Effector memory CD4-positive, alpha-beta T cell (primary cell): Measurements from ENCODE around the gene SLC22A4.
A peak's percentile ranks its signal among the peaks of the same experiment; 100 is the strongest.

Experiments
- DNase-seq, 3 donors: peaks; one replicate each; pipeline ENCODE4 v3.0.0-alpha.2; 2020
- H3K27ac ChIP-seq: 2 replicates; pipeline ENCODE4 v1.7.0; 2013; ENCODE audit warnings: mild to moderate bottlenecking, low read length, moderate library complexity; ENCODE audit not compliant: insufficient read depth, poor library complexity, severe bottlenecking
- H3K27me3 ChIP-seq: replicated peaks from 2 replicates; pipeline ENCODE4 v1.7.0; 2013; ENCODE audit warnings: mild to moderate bottlenecking, low read length; ENCODE audit not compliant: insufficient read depth, control insufficient read depth, poor library complexity, severe bottlenecking
- H3K36me3 ChIP-seq: 2 replicates; pipeline ENCODE4 v1.7.0; 2013; ENCODE audit warnings: mild to moderate bottlenecking, low read length, moderate library complexity; ENCODE audit not compliant: control insufficient read depth, insufficient read depth
- H3K4me1 ChIP-seq: 2 replicates; pipeline ENCODE4 v1.7.0; 2013; ENCODE audit warnings: low read length, mild to moderate bottlenecking; ENCODE audit not compliant: control insufficient read depth, insufficient read depth, poor library complexity, severe bottlenecking
- H3K4me3 ChIP-seq: 2 replicates; pipeline ENCODE4 v1.7.0; 2013; ENCODE audit warnings: low read length, low read depth, mild to moderate bottlenecking; ENCODE audit not compliant: insufficient read depth, poor library complexity, severe bottlenecking
- H3K9me3 ChIP-seq: 2 replicates; pipeline ENCODE4 v1.7.0; 2013; ENCODE audit warnings: mild to moderate bottlenecking, low read length, moderate library complexity; ENCODE audit not compliant: control insufficient read depth
- total RNA-seq, 3 donors: gene quantifications; one replicate each; lab custom pipeline; 2026; lab: John Stamatoyannopoulos, UW

Gene SLC22A4
- total RNA-seq, result 0.35 to 1.7 (median 0.58) reads per million in 3 donors

DNA sequence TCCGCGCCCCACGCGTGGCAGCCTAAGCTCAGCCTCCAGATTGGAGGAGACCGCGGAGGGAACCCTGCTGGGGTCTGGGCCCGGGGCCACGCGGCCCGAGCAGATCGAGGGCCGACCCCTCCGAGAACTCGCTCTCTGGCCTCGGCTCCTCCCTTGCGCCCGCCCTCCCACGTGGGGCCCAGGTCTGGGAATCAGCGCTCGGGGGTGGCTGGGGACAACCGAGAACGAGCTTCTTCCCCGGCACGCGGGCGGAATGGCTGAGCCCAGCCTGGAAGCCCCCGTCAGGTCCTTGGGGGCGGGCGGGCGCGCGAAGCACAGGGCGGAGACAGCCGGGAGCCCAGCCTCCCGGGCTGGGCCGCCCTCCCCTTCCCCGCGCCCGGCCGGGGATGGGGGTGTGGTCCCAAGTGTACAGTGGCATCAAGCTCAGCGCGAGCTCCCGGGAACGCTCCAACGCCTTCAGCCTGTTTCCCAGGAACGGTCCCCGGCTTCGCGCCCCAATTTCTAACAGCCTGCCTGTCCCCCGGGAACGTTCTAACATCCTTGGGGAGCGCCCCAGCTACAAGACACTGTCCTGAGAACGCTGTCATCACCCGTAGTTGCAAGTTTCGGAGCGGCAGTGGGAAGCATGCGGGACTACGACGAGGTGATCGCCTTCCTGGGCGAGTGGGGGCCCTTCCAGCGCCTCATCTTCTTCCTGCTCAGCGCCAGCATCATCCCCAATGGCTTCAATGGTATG is at the start of gene SLC22A4:
TSS of gene SLC22A4 (plus strand) at position 403 of the 736 bp plus-strand sequence. CDS start at position 626, 223 bp downstream.
- peak; percentile 51 to 62 (median 57) for DNase-seq
- Histone ChIP-seq H3K9me3 (no peaks in the 10 kb centered on the region), H3K27me3 (peaks cover 4% of the 10 kb centered on the region)

DNA sequence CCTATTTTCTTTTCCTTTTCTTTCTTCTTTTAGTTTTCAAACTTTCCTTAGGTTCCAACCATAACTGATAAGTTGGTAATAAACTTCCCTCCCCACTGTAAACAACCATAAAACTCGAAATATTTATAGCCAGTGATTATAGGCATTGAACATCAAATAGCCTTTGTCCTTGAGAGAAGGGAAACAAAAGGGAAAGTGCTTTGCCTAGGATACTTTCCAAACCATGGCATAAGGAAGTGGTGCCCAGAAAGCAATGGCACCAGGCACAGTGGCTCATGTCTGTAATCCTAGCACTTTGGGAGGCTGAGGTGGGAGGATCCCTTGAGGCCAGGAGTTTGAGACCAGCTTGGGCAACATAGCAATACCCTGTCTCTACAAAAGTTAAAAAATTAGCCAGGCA is 48.6 kb upstream of the SLC22A4 start:
- Histone ChIP-seq H3K9me3 (no peaks in the 10 kb centered on the region), H3K27ac (no peak overlapping the region), H3K4me1 (no peaks in the 10 kb centered on the region), H3K4me3 (no peak overlapping the region), H3K36me3 (no peaks in the 10 kb centered on the region), H3K27me3 (no peaks in the 10 kb centered on the region)
- DNase-seq, result no peak

More for the DNA sequence above, at the start of gene SLC22A4:
- peak within 1 kb of the TSS; percentile 49 for H3K27ac ChIP-seq
- peaks cover 19% of the 10 kb centered on the region for H3K4me1 ChIP-seq
- H3K4me3 ChIP-seq, result peak within 1 kb of the TSS; percentile 70
- no peaks in the 10 kb centered on the region for H3K36me3 ChIP-seq

GRCh38 chr5:132246806-132247205 is 47.4 kb upstream of the SLC22A4 start:
- Histone ChIP-seq H3K4me3 (no peak overlapping the region), H3K36me3 (no peaks in the 10 kb centered on the region), H3K9me3 (no peaks in the 10 kb centered on the region), H3K27ac (no peak overlapping the region), H3K4me1 (no peaks in the 10 kb centered on the region), H3K27me3 (no peaks in the 10 kb centered on the region)
- DNase-seq, result no peak

- no peak overlapping the region for H3K27ac ChIP-seq
- H3K4me1 ChIP-seq, result no peaks in the 10 kb centered on the region
- H3K27me3 ChIP-seq, result no peaks in the 10 kb centered on the region
- no peak for DNase-seq
- H3K4me3 ChIP-seq, result no peak overlapping the region
- H3K36me3 ChIP-seq, result no peaks in the 10 kb centered on the region
- H3K9me3 ChIP-seq, result no peaks in the 10 kb centered on the region
Observed at GRCh38 chr5:132250547-132250946, 43.6 kb upstream of the SLC22A4 start.

DNA sequence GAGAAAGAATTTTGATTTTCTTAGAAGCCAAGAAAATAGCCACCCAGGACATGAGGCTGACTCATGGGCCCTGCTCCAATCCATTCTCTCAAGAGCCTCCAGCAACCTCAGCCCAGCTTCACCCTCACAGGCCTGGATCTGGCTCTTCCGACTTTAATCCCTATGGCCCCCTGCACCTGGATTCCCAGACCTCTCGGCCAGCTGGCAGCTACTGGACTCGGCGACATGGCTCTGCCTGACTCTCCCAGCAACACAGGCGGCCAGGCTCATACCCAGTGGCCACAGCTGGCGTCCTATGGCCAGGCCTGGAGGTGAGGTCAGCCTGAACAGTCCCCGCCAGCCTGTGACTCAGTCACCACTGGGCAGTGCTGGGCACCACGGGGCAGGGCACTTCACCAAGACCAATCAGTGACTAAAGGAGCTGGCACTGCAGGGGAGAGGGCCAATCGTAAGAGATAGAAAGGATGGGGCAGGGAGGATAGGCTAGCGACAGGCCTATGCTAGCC is 42.9 kb upstream of the SLC22A4 start:
- Histone ChIP-seq H3K4me3 (no peak overlapping the region), H3K4me1 (no peaks in the 10 kb centered on the region), H3K36me3 (no peaks in the 10 kb centered on the region), H3K27ac (no peak overlapping the region), H3K9me3 (no peaks in the 10 kb centered on the region), H3K27me3 (no peaks in the 10 kb centered on the region)
- DNase-seq, result no peak

- Histone ChIP-seq H3K27me3 (peaks cover 4% of the 10 kb centered on the region), H3K27ac (no peak overlapping the region), H3K4me3 (no peak overlapping the region), H3K36me3 (no peaks in the 10 kb centered on the region), H3K9me3 (no peaks in the 10 kb centered on the region), H3K4me1 (no peaks in the 10 kb centered on the region)
- no peak for DNase-seq
Observed at GRCh38 chr5:132253008-132253441, 41.2 kb upstream of the SLC22A4 start.

GRCh38 chr5:132253452-132254320 is 40.5 kb upstream of the SLC22A4 start:
- H3K4me3 ChIP-seq, result no peak overlapping the region
- DNase-seq, result no peak
- no peaks in the 10 kb centered on the region for H3K4me1 ChIP-seq
- H3K27me3 ChIP-seq, result peaks cover 8% of the 10 kb centered on the region
- H3K27ac ChIP-seq, result no peak overlapping the region
- H3K9me3 ChIP-seq, result no peaks in the 10 kb centered on the region
- H3K36me3 ChIP-seq, result no peaks in the 10 kb centered on the region

- Histone ChIP-seq H3K4me3 (no peak overlapping the region), H3K9me3 (no peaks in the 10 kb centered on the region), H3K27ac (no peak overlapping the region), H3K36me3 (no peaks in the 10 kb centered on the region), H3K4me1 (no peaks in the 10 kb centered on the region), H3K27me3 (peaks cover 8% of the 10 kb centered on the region)
- no peak for DNase-seq
Observed at GRCh38 chr5:132254321-132254977, 39.7 kb upstream of the SLC22A4 start.

DNA sequence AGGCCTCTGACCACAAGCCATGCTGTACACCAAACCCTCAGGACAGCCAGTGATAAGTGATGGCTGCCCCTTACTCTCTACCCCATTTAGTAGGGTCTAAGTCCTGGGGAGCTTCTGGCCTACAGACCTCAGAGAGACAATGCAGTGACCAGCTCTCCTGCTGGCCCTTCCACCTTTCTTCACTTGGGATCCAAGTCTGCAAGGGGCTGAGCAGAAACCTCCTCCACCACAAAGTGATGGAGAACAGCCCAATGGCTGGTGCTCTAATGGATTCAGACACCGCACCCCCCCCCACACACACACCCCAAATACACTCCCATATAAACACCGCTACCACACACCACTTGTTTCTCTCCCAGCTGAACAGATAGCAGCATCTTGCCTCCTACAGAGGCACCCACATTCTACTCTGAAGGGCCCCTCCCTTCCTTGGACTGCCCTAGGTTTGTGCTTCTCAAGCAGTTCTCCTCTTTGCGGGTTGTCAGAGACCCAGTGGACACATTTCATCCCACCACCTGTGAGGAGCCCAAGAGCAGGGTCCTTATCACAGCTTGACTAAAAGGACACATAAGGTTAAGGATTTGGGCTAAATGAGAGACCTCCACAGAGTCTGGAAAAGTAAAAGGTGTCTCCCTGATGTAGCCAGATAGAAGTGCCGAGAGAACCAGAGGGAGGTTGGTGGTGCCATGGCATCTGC is 38.0 kb upstream of the SLC22A4 start:
- Histone ChIP-seq H3K9me3 (no peaks in the 10 kb centered on the region), H3K27me3 (peaks cover 8% of the 10 kb centered on the region), H3K4me3 (no peak overlapping the region), H3K36me3 (no peaks in the 10 kb centered on the region), H3K27ac (no peak overlapping the region), H3K4me1 (no peaks in the 10 kb centered on the region)
- DNase-seq, result no peak
